Smooth muscle cell of trachea (primary cell): ENCODE data around the gene FCRL5. TPM values are rescaled to one million over a fixed set of nuclear protein-coding genes. Genes with fewer than 3 reads are reported as not detected.

Source experiments
- total RNA-seq: library from RNA; depleted of rRNA; stranded (reverse); fragments of >200 nt; gene quantifications from 2 replicates; pipeline ENCODE4 v1.2.1, GENCODE V29; 2014

Gene FCRL5
- not detected in 2 replicates for total RNA-seq

DNA sequence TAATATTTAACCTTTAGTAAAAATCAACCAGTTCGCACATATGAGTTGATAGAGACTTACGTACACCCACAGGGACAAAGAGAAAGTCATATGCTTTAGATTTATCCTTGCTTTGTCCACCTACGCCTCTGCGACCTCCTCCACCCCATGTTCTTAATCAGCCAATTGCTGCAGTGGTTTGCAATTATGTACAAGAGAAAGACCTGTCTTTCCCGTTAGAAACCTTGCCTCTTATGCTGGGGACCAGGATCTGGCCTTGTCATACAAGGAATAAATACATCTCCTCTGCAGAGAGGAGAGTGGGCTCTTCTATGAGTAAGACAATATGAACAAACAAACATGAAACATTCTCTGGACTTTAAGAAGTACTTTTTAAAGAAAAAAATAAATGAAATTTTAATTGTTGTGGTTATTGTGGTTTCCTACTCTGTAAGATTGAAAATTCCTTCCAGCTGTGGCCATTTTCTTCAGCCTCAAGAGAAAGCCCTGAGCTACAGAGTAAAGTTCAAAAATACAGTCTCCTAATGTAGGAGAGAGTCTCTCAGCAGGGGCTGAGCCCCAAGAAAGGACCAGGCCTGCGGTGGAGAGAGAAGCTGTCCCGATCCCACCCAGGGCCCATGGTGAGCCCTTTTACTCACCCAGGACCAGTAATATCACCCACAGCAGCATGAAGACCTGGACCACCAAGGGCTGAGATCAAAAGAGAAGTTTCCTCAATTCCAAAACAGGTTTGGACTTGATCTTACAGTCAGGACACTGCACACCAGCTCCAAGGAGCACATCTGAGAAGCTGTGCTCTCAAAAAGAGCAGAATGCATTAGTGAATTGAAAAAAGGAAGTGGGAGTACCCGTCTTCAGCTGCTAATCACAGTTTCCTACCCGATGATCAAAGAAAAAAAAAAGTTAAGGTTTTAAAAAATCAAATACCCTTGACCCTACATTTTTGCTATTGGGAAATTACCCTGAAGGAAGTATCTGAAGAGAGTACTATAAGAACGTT is at the start of gene FCRL5:
TSS of gene FCRL5 (minus strand) at position 822 of the 1,000 bp plus-strand sequence. CDS start at position 669, 153 bp downstream.

GRCh38 chr1:157597959-157598667 is 45.8 kb upstream of the FCRL5 start, which contains the start of gene FCRL4:
FCRL4 (minus strand) TSS chr1:157598085; CDS start chr1:157597944, 141 bp downstream.

Other genes with a start within 250 kb of the FCRL5 start
- not detected in 2 replicates for gene FCRL4, start 45.6 kb upstream of the FCRL5 start, total RNA-seq
- gene FCRL3, start 148.3 kb upstream of the FCRL5 start, total RNA-seq: not detected in 2 replicates
- not detected in 2 replicates for gene FCRL2, start 224.6 kb upstream of the FCRL5 start, total RNA-seq